GM19438 (cell line): ENCODE results near the gene WNT7B.

ENCODE experiments used
- ATAC-seq: cut with Tn5 transposase; IDR thresholded peaks from one replicate; pipeline ENCODE4 v1.9.1; 2021; ENCODE audit warnings: low read depth; ENCODE audit not compliant: unreplicated experiment

WNT7B gene

DNA sequence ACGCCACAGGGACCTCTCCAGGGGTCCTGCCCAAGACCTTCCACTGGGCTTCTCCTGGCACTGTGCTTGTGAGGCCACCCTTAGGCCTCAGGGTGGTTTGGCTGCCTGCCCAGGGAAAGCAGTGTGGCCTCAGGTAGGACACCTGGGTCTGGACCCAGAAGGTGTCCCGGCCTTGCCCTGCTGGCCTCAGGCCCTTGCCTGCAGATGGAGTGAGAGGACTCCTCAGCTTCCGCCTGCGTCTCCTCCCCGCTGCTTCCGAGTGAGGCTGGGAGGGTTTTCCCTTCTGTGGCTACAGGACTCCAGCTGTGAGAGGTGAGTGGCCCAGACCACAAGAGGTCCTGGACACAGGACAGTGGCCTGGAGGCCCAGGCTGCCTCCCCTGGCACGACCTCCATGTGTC lies 60.4 kb downstream of the WNT7B start:
- ATAC-seq, result no peak

DNA sequence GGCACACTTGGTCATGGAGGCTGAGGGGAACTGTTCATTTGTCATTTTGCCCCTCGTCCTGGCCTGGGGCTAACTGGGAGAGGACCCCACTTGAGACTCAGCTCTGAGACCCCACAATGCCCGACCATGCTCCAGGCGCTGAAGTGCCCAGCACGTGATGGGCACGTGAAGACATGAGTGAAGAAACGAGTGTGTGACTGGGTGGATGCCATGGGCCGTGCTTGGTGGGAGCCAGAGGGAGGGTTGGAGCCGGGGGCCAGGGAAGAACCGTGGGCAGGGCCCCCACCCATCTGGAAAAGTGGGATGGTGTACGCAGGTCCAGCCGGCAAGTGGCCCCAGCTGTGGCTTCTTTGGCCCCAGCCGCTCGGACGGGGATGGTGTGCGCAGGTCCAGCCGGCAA lies 61.1 kb downstream of the WNT7B start:
- ATAC-seq, result no peak

DNA sequence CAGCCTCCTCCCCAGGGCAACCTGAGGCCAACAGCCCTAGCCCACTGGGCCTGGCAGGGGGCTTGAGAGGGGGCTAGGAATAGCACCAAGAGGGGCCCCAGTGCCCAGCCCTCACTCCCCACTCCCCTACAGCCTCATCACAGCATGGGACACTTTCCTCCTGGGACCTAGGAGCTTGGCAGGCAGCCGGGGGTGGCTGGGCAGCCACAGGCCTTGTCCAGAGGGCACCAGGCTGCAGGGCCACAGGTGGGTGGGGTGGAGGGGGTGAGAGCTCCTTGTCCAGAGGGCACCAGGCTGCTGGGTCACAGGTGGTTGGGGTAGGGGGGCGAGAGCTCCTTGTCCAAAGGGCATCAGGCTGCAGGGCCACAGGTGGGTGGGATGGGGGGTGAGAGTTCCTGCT lies 61.8 kb downstream of the WNT7B start:
- no peak for ATAC-seq

DNA sequence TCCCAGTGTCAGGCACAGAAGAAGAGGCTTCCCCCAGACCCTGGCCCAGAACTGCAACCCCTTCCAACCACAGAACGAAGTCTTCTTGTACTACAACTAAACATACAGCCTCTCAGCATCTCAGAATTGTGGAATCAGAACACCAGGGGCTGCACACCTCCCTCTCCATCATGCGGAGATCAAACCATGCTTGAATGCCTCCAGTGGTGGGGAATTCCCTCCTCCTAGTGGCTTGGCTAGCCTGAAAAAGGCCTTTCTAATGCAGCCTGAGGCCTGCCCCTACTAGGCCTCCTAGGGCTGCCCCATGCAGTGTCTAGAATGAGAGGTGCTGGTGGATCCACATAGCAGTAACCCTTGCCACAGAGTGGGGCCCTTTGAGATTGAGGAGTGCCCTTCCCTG lies 62.7 kb downstream of the WNT7B start:
- no peak for ATAC-seq

DNA sequence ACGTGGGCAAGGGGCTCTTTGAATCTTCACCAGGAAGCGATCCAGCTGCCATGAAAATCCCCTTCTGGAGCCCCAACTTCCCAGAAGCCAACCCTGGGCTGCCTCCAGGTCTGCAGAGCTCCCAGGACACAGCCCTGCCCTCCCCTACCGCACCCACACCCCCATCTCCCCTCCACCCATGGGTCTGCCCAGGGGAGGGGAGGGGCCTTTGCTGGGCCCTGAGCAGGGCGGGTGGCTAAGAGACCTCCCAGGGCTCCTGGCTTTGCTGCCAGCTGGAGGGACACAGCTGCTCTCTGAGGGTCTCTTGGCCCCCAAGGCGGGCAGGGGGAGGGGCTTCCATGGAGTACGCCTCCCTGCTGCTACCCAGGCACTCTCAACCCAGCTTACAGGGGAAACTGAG lies 64.1 kb downstream of the WNT7B start:
- ATAC-seq, result no peak

DNA sequence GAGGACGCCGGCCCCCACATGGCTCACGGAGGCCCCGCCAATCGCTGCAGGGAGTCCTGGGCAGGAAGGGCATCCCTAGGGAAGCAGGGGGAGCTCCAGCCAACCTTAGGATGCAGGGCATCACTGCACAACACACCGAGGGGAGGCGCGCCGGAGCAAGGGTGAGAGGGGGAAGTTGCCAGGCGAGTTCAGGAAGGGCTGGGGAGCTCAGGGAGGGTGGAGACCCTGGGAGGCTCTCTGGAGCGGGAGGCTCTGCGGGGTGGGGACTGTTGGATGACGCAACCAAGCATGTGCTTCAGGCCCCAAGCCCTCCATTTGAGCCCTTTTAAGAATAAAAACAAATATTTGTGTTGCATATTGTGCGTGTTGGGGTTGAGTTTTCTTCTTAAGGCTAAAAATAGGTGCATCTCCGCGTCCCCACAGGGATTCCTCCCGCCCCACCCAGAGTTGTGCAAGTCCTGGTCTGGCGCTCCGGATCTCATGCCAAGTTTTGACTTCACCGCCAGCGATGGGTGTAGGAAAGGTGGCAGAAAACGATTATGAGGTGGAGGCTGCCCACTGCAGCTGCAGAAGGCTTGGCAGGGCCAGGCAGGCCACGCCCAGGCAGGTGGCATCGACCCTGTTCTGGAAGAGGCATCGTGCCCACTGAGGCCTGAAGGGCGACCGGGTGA lies 65.2 kb downstream of the WNT7B start:
- no peak for ATAC-seq

DNA sequence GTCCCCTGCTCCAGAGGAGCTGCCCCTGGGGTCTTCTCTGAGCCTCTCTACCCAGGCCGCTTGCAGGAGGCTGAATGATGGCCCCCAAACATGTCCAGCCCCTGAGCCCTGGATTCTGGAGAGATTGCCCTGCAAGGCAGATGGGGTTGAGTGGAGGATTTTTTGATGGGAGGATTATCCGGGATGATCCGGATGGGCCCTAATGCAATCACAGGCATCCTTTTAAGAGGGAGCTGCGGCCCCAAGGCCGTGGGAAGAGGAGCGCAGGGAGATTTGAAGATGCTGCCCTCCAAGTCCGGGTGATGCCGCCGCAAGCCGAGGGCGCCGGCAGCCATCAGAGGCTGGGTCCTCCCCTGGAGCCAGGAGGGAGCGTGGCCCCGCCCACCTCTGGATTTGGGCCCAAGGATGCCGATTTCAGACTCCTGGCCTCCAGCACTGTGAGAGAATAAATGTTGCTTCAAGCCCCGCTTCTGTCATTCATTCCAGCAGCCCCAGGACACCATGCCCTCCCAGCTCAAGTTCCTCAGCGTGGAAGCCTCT lies 66.0 kb downstream of the WNT7B start:
- ATAC-seq, result no peak

DNA sequence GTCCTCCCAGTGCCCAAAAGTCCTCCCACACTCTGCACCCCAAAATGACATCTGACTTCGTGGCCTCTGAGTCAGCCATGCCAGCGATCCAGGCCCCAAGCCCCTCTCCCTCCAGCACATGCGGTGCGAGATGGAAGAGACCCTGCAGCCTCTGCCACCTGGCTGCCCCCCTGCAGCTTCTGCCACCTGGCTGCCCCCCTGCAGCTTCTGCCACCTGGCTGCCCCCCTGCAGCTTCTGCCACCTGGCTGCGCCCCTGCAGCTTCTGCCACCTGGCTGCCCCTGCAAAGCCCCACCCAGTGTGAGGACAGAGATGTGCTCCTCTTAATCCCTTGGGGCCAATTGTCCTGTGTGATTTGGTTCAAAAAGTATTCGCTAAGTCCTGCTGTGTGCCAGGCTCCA lies 68.0 kb downstream of the WNT7B start:
- ATAC-seq, result no peak

DNA sequence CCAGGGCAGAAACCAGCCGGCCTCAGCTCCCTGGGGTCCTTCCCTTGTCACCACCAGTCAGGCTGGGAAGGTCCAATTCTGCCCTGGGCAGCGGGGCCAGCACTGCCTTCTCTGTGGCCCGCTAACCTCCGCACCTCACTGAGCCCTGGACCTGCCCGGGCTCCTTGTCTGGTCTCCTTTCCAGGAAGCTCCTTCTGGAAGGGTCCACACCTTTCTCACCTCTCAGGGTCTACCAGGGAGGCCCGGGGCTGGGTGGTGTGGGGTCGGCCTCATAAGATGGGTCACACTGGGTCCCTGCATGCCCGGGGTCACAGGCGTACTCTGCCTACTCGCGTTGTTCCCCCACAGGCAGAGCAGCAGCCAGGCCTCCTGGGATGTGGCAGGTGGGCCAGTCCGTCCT lies 69.0 kb downstream of the WNT7B start:
- ATAC-seq, result no peak

DNA sequence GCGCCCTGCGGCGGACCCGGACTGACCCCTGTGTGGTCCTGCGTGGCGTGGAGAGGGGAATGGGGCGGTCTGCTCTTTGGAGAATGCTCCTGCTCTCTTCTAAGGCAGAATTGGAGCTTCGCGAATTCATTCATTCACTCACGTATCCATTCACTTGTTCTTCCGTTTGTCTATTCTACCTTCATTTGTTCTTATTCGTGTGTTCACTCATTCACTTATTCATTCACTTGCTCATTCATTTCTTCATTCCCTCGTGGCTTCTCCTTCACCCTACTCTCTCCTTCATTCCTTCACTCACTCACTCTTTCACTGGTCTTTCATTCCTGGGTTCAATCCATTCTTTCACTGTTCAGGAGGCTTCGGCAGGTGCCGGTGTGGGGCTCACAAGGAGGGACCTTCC lies 69.6 kb downstream of the WNT7B start:
- ATAC-seq, result no peak

DNA sequence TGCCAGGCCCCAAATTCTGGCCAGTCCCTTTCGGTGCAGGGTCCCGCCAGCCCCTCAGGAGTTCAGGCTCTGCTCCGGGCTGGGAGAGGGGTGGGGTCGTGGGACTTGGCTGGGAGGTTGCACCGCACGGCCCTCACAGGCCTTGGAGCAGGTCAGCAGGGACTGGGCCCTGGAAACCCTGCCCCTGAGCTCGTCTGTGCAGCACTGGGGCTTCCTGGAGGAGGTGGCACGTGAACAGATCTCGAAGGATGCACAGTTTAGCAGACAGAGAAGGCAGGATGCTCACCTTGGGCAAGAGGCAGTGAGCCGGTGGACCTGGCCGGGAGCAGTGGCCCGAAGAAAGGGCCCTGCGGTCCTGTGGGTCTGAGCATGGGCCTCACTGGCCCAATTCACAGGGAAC lies 70.0 kb downstream of the WNT7B start:
- no peak for ATAC-seq

DNA sequence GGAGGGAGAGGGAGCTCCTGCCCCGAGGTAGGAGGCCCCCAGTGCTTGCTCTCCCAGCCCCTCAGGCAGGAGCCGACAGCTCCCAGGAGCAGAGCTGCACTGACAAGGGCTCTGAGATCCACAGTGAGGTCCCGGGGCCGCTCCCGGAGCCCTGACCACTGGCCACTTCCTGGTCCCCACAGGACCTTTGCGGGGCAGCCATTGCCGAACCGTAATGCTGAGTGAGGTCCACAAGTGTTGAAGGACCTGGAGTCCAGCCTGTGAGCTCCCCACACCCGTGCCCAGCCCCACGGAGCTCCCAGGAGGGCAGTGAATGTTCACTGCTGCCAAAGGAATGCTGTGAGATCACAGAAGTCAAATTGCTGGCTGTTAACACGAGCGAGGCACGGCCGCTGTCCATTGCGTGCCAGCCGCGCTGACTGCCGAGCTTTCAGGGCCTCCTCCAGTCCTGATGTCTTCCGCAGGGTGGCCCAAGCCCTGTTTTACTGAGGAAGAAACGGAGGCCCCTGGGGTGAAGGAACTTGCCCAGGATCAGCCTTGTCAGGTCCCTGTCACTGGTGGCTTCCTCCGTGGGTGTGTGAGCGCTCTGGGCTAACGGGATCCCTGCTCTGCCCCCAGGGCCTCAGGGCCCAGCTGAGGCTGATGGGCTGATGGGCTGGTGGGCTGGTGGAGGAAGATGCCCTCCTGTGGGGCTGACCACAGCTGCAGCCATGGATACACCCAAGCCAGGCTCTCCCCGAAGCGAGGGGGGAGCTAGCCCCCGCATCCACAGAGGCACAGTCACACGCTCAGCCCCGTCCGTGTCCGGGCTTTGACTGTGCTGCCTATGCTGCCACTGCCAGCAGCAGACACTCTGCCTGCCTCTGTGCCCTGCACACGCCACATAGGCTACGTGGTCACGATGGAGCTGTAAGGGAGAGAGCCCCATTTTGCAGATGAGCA lies 70.8 kb downstream of the WNT7B start:
- no peak for ATAC-seq

DNA sequence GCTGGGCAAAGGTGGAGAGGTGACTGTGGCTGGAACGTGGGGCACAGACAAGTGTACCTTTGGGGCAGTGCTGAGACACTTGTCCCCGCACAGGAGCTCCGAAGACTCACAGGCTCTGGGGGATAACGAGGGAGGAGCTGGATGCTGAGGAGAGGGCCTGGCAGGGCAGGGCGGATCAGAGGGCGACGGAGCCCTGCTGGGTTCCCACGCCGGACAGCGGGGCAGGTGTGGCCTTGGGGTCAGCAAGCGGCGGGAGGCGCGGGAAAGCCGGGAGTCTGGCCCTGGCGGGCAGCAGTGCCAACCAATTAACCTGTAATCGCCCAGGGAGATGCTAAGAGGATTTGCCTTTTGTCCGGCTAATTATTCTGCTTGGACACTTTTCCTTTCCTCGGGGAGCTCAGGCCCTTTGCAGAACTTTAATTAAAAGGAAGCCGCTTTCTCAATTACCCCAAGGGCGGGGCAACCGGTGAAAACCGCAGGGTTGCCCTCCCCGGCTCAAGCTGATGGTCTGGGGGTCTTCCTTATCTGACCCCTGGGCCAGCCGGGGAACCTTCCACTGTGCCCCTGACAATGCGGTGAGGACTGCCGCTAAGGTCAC lies 71.5 kb downstream of the WNT7B start:
- no peak for ATAC-seq

DNA sequence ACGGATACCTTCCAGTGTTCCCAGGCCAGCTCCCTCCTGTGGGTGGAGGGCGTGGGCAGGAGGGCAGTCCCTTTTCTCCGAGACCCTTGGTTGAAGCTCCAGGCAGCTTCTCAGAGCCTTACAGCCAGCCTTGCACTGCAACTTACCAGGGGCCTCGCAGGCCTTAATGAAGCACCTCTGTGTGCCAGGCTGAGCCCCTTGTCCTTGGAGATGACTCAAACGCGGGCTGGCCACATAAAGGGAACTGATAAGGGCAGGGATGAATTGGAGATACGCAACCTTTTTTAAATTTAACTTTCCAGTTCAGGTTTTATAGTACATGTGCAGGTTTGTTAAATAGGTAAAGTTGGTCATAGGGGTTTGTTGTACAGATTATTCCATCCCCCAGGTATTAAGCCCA lies 72.7 kb downstream of the WNT7B start:
- no peak for ATAC-seq

DNA sequence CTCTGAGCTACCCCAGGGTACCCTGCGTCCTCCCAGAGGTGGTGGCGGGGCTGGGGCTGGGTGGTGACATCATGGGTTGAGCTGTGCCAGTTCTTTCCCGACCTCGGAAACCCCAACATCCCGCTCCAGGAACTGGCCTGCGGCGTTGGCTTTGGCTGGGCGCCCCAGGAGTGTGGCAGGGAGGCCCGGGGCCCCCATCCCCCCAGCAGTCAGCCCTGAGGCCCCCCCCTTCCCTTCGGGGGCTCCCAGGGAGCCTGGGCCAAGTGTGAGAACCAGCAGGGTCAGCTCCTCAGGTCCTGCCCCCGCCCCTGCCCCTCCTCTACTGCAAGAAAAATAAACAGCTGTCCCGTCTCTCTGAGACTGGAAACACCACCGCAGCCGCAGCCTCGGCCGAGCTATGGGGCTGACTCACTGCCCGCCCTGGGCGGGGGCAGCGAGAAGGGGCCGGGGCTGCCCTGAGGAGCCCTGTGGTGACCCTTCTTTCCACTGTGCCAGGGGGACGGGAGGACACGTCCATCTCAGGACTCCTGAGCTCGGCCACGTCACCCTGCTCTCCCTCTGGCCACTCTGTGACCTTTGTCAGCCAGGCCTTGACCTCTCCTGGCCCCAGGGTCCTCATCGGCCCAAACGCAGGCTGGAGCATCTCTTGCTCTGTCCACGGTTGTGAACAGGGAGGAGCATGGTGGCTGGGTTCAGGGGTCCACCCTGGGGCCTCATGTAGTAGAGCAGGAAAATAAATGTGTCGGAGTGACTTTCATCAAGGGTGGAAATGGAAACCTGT lies 73.4 kb downstream of the WNT7B start:
- no peak for ATAC-seq

DNA sequence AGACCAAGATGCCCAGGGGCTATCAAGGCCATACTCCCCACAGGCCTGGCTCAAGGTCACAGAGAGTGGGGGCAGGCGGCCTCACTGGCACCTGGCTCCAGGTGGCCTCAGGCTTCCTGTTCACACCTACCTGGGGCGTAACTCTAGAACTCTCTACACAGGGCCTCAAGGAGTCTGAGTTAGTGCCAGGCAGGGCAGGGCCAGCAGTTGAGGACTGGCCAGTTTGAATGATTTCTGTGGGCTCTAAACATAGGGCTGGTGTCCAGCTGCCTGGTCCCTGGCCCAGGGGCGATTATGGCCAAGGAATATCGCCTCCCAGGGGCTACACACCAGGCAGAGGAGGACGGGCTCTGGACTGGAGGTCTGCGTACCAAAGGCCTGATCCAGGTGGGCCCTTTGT lies 79.2 kb downstream of the WNT7B start:
- no peak for ATAC-seq

DNA sequence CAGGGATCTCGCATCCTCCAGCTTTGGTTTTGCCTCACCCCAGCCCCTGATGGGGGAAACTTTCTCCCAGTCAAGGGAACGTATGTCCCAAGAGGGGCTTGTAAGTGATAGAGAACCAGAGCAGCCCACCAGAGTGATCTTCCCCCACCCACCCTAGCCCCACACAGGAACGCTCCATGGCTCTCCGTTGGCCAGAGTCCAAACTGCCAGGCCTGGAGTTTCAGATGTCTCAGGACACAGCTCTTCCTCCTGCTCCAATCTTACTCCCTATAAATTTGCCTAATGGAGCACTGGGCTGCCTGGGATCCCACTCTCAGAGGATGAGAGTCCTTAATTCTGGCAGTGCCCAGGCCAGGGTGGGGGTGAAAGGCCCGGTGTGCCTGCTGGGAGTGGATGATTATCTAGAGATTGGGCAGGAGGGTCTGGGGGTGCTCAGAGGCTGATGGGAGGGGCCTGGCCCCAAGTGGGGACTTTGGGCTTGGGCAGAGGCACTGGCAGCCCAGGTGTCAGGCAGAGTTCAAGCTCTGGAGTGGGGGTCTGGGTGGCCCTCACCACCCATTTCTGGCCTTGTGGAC lies 79.9 kb downstream of the WNT7B start:
- no peak for ATAC-seq

DNA sequence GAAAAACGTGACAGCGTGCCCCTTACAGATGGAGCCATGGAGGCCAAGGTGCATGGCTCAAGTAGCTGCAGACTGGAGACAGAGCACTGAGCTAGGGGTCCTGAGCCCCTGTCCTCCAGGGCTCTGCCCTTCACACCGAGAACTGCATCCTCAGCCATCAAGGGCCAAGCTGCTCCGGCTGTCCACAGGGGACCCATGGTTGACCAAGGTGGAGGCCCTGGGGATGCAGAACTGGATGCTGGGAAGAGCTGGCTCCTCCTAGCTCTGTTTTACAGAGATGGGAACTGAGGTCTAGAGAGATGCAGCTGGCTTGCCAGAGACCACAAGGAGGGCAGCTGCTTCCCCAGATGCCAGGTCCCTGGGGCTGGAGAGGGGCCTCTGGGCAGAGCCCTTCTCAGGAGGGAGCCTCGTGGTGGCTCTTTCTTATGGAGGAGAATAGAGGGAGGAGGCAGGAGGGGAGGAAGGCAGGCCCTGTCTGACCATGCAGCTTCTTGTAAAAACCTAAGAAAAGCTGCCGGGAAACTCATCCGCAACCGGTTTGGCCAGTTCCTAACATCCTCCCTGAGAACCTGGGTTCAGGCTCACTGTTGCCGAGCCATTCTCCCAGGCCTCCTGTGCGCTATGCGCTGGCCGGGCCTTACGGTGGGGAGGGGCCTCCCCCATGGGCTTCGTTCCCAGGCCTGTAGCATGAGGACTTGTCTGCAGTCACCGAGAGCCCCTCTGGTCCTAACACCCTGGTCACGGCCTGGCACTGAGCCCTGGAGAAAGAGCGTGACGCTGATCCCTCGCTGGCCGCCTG lies 80.6 kb downstream of the WNT7B start:
- ATAC-seq, result no peak

DNA sequence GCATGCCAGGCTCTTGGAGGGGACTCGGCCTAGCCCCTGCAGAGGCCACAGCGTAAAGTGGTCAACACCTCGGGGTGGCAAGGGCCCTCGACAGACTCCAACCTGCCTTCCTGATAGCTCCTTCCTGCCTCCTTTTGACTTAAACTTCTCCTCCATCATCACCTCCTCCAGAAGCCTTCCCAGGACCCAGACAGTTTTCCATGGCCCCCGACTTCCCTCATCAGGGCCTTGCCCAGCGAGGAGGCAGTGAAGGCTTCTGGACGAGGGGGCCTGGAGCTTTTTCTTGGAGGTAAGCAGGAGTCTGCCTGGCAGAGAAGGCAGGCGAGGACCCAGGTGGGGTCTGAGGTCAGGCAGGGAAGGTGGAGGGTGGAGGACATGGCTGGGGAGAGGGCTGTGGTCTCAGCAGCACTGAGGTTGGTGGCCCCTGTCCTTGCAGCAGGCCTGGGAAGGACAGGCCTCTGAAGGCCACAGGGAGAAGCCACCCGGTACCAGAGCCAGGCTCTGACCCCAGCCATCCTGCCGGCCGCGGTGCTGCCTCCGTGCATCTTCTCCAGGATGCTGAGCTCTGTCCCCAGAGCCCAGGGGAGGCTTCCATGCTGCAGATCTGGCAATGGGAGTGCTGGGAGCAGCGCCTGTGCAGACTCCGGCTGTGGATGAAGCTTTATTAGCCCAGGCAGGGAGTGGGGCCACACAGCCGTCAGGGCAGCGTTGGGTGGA lies 81.4 kb downstream of the WNT7B start:
- ATAC-seq, result no peak
